Measurements from ENCODE around the gene ETNK2. TPM values are rescaled to one million over a fixed set of nuclear protein-coding genes. Genes with fewer than 3 reads are reported as not detected.

The ETNK2 gene
- total and polyA plus RNA-seq, 2 experiments from 2014 or later = 7.6 to 26.2 TPM

DNA sequence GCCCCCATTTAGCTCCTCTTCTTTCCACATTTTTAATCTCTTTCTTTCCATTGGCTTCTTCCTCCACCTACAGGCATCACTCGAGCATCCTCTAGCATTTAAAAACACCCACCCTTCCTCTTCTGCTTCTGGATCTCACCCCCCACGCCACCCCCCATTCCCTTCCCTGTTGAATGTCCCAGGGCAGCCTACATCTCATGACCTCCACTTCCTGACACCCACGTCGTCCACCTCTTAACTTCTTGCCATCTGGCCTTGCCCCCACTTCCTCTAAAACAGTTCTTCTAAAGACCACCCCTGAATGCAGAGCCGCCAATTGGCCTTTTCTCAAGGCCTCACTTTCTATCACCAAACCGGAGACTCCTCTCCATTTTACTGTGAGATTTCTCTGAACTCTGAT is 6.1 kb upstream of the ETNK2 start:
- no peak for ATAC-seq
- H3K4me3 ChIP-seq = no peak overlapping the region
- no peak for TF ChIP-seq ETS1 (IDR thresholded peaks at IDR 0.05)
- TF ChIP-seq CREB1 (CRISPR knock-in tag; IDR thresholded peaks at IDR 0.05; ENCODE audit: low read depth) = no peak
- TF ChIP-seq ZNF462 (CRISPR knock-in tag; IDR thresholded peaks at IDR 0.05) = no peak
- TF ChIP-seq CTCF (conservative IDR thresholded peaks at IDR 0.05; ENCODE audit: low read depth in 2 of 2) = 0 out of 4 replicates have a peak, but pooled peaks of 1 of the 2 experiments have one; percentile 9
- TF ChIP-seq, protein P1, sequence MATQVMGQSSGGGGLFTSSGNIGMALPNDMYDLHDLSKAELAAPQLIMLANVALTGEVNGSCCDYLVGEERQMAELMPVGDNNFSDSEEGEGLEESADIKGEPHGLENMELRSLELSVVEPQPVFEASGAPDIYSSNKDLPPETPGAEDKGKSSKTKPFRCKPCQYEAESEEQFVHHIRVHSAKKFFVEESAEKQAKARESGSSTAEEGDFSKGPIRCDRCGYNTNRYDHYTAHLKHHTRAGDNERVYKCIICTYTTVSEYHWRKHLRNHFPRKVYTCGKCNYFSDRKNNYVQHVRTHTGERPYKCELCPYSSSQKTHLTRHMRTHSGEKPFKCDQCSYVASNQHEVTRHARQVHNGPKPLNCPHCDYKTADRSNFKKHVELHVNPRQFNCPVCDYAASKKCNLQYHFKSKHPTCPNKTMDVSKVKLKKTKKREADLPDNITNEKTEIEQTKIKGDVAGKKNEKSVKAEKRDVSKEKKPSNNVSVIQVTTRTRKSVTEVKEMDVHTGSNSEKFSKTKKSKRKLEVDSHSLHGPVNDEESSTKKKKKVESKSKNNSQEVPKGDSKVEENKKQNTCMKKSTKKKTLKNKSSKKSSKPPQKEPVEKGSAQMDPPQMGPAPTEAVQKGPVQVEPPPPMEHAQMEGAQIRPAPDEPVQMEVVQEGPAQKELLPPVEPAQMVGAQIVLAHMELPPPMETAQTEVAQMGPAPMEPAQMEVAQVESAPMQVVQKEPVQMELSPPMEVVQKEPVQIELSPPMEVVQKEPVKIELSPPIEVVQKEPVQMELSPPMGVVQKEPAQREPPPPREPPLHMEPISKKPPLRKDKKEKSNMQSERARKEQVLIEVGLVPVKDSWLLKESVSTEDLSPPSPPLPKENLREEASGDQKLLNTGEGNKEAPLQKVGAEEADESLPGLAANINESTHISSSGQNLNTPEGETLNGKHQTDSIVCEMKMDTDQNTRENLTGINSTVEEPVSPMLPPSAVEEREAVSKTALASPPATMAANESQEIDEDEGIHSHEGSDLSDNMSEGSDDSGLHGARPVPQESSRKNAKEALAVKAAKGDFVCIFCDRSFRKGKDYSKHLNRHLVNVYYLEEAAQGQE (IDR thresholded peaks at IDR 0.05; ENCODE audit: unreplicated experiment) = no peak
- no peak for TF ChIP-seq JUNB (IDR thresholded peaks at IDR 0.05; ENCODE audit: unreplicated experiment)

More for the DNA sequence above, 6.1 kb upstream of the ETNK2 start:
- H3K27me3 Mint-ChIP-seq (ENCODE audit: insufficient read depth, low read depth, poor library complexity) = peaks cover 16% of the 10 kb centered on the region
- no peak for DNase-seq (ENCODE audit: low spot score)
- no peak overlapping the region for H3K4me3 Mint-ChIP-seq
- no peaks in the 10 kb centered on the region for H3K9me3 Mint-ChIP-seq
- Histone ChIP-seq H3K27ac (ENCODE audit: low read depth) (no peak overlapping the region), H3K27me3 (ENCODE audit: insufficient read depth) (peaks cover 2% of the 10 kb centered on the region; the same call in 1 of the 2 replicates), H2AFZ (no peak overlapping the region), H3K36me3 (ENCODE audit: insufficient read depth) (no peaks in the 10 kb centered on the region), H3K79me2 (replicated peaks; ENCODE audit: insufficient read depth) (no peaks in the 10 kb centered on the region), H3K9me2 (ENCODE audit: insufficient read depth) (no peaks in the 10 kb centered on the region), H3K4me2 (no peak overlapping the region), H4K20me1 (replicated peaks; ENCODE audit: insufficient read depth) (no peaks in the 10 kb centered on the region), H3K4me1 (ENCODE audit: insufficient read depth) (no peaks in the 10 kb centered on the region; the same call in 1 of the 2 replicates), H3F3A (replicated peaks; ENCODE audit: low read depth) (no peaks in the 10 kb centered on the region)
- H3K4me1 Mint-ChIP-seq = peaks cover 6% of the 10 kb centered on the region; the same call in 2 of the 3 replicates
- H3K27ac Mint-ChIP-seq = no peak overlapping the region
- H3K36me3 Mint-ChIP-seq (ENCODE audit: low read depth) = no peaks in the 10 kb centered on the region
